ENCODE results near the gene BBOX1. TPM values are rescaled to one million over a fixed set of nuclear protein-coding genes. Genes with fewer than 3 reads are reported as not detected.
A peak's percentile ranks its signal among the peaks of the same experiment; 100 is the strongest.
"Not testable (repeated sequence)": the region's sequence is repeated elsewhere in the genome, so short reads cannot be mapped to it uniquely, and the experiment has no call there.

The BBOX1 gene
- total RNA-seq (2014; rRNA removed; shearing (Covaris generic)): not detected in 2 replicates

- DNase-seq (ENCODE audit: low spot score): peak; percentile 25
Observed at GRCh38 chr11:27040302-27041115, at the start of gene BBOX1. TSS of gene BBOX1 (plus strand) at chr11:27040815. CDS start at chr11:27055431, 14,616 bp downstream.

GRCh38 chr11:26992031-26992541 lies 48.5 kb upstream of the BBOX1 start:
- DNase-seq (ENCODE audit: low spot score): no peak

- DNase-seq (ENCODE audit: low spot score): no peak
Observed at GRCh38 chr11:26993965-26994457, 46.6 kb upstream of the BBOX1 start, which contains the start of gene FIBIN. TSS of gene FIBIN (plus strand) at chr11:26994112. CDS start at chr11:26994527, 415 bp downstream.

- no peak for DNase-seq (ENCODE audit: low spot score)
Observed at GRCh38 chr11:26994631-26995095, 46.0 kb upstream of the BBOX1 start.

- DNase-seq (ENCODE audit: low spot score): no peak
Observed at GRCh38 chr11:26995701-26996460, 44.7 kb upstream of the BBOX1 start.

- DNase-seq (ENCODE audit: low spot score): no peak
Observed at GRCh38 chr11:26997378-26997777, 43.2 kb upstream of the BBOX1 start.

- DNase-seq (ENCODE audit: low spot score): not testable (repeated sequence)
Observed at GRCh38 chr11:27001136-27001730, 39.4 kb upstream of the BBOX1 start.

- DNase-seq (ENCODE audit: low spot score): no peak
Observed at GRCh38 chr11:27002431-27002830, 38.2 kb upstream of the BBOX1 start.

GRCh38 chr11:27002838-27003237 lies 37.8 kb upstream of the BBOX1 start:
- no peak for DNase-seq (ENCODE audit: low spot score)

- no peak for DNase-seq (ENCODE audit: low spot score)
Observed at GRCh38 chr11:27004103-27004502, 36.5 kb upstream of the BBOX1 start.

GRCh38 chr11:27008811-27009535 lies 31.6 kb upstream of the BBOX1 start:
- no peak for DNase-seq (ENCODE audit: low spot score)

- DNase-seq (ENCODE audit: low spot score): no peak
Observed at GRCh38 chr11:27011560-27012233, 28.9 kb upstream of the BBOX1 start.

- no peak for DNase-seq (ENCODE audit: low spot score)
Observed at GRCh38 chr11:27012234-27012921, 28.2 kb upstream of the BBOX1 start.

- no peak for DNase-seq (ENCODE audit: low spot score)
Observed at GRCh38 chr11:27013781-27014361, 26.7 kb upstream of the BBOX1 start.

- DNase-seq (ENCODE audit: low spot score): no peak
Observed at GRCh38 chr11:27018902-27019529, 21.6 kb upstream of the BBOX1 start.

GRCh38 chr11:27020751-27021150 lies 19.9 kb upstream of the BBOX1 start:
- no peak for DNase-seq (ENCODE audit: low spot score)

- no peak for DNase-seq (ENCODE audit: low spot score)
Observed at GRCh38 chr11:27022659-27023251, 17.9 kb upstream of the BBOX1 start.

GRCh38 chr11:27024865-27025264 lies 15.8 kb upstream of the BBOX1 start:
- DNase-seq (ENCODE audit: low spot score): no peak

All from HT-29 (cell line).